Thyroid gland (tissue), 4 donors: ENCODE results near the gene STAG1. TPM values are rescaled to one million over a fixed set of nuclear protein-coding genes. Genes with fewer than 3 reads are reported as not detected.
"Not testable (repeated sequence)": the region's sequence is repeated elsewhere in the genome, so short reads cannot be mapped to it uniquely, and the experiment has no call there.

Experiments used
- DNase-seq, 2 donors: peaks; one replicate each; pipeline ENCODE4 v3.0.0-alpha.2; 2019
- H3K27ac ChIP-seq, 3 donors: fragments of 200-600 bp; sonication (generic); 1 replicate in 2 of 3; 2 replicates in 1 of 3; pipeline ENCODE4 v1.5.1; 2016 to 2019; ENCODE audit warnings: mild to moderate bottlenecking in 1 of 3, moderate library complexity in 1 of 3
- H3K27me3 ChIP-seq: fragments of 200-600 bp; sonication (generic); one replicate; pipeline ENCODE4 v1.5.1; 2019
- H3K36me3 ChIP-seq, 2 donors: fragments of 200-600 bp; sonication (generic); one replicate each; pipeline ENCODE4 v1.5.1; 2016 to 2019
- H3K4me1 ChIP-seq, 2 donors: fragments of 200-600 bp; sonication (generic); one replicate each; pipeline ENCODE4 v1.5.1; 2017 to 2019
- H3K4me3 ChIP-seq, 3 donors: fragments of 200-600 bp; sonication (generic); replicated peaks in 1 of 3; 1 replicate in 2 of 3; 2 replicates in 1 of 3; pipeline ENCODE4 v1.5.1; 2016; ENCODE audit warnings: mild to moderate bottlenecking in 1 of 3
- H3K9me3 ChIP-seq: fragments of 200-600 bp; sonication (generic); one replicate; pipeline ENCODE4 v1.5.1; 2017
- POLR2A ChIP-seq, 2 donors: fragments of 450-650 bp; IDR thresholded peaks; one replicate each; pipeline ENCODE4 v1.6.1; 2017; ENCODE audit warnings: antibody characterized with exemption in 2 of 2, mild to moderate bottlenecking in 2 of 2, moderate library complexity in 1 of 2
- WGBS, 2 donors: methylation state at CpG; one replicate each; pipeline ENCODE4 v1.1.5; 2017; 5-methylcytosine and 5-hydroxymethylcytosine counted together
- intact Hi-C: fragments of 100-400 bp; cut with DNase I; formaldehyde crosslinking; loops from one replicate; pipeline ENCODE4 v1.15.1; 2023
- total RNA-seq, 4 donors: library from RNA; depleted of rRNA; stranded (reverse); fragments of >200 nt; gene quantifications; one replicate each; pipeline ENCODE4 v1.2.3, GENCODE V29; 2016
- TF ChIP-seq, protein P1 (sequence below), 6 experiments: fragments of 200-600 bp in 3 of 6; fragments of 450-650 bp in 3 of 6; sonication (generic) in 3 of 6; IDR thresholded peaks; one replicate each; pipeline ENCODE4 v1.5.1; 2016 to 2019; ENCODE audit warnings: antibody characterized with exemption in 6 of 6, mild to moderate bottlenecking in 2 of 6, inconsistent platforms in 1 of 6, moderate library complexity in 1 of 6

Gene STAG1
- total RNA-seq, 4 donors from 2014 or later, result 50.5 to 68.8 (median 54.4) TPM

DNA sequence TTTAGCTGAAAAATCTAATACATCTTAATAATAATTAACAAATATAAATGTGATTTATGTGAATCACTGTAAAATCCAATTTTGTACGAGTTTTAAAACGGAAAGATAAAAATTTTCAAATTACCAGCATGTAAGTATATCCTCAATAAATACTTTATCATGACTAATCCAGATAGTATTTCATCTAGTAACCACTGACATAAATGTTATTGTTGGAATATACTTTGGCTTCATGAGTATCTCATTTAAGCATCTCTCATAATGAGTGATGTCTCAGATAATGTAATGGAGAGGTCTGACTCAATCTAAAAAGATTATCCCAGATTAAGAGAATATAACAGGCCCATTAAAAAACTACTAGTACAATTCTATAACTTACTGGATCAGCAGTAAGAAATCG is 216.3 kb downstream of the STAG1 start:
- Histone ChIP-seq H3K27me3 (no peaks in the 10 kb centered on the region), H3K4me3 (no peak overlapping the region), H3K4me1 (no peaks in the 10 kb centered on the region), H3K36me3 (no peaks in the 10 kb centered on the region), H3K9me3 (no peaks in the 10 kb centered on the region), H3K27ac (no peak overlapping the region)
- no peak for TF ChIP-seq POLR2A (IDR thresholded peaks at IDR 0.05)
- TF ChIP-seq, protein P1, sequence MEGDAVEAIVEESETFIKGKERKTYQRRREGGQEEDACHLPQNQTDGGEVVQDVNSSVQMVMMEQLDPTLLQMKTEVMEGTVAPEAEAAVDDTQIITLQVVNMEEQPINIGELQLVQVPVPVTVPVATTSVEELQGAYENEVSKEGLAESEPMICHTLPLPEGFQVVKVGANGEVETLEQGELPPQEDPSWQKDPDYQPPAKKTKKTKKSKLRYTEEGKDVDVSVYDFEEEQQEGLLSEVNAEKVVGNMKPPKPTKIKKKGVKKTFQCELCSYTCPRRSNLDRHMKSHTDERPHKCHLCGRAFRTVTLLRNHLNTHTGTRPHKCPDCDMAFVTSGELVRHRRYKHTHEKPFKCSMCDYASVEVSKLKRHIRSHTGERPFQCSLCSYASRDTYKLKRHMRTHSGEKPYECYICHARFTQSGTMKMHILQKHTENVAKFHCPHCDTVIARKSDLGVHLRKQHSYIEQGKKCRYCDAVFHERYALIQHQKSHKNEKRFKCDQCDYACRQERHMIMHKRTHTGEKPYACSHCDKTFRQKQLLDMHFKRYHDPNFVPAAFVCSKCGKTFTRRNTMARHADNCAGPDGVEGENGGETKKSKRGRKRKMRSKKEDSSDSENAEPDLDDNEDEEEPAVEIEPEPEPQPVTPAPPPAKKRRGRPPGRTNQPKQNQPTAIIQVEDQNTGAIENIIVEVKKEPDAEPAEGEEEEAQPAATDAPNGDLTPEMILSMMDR (IDR thresholded peaks at IDR 0.05), result no peak
- DNase-seq, result no peak
- 96 to 98% methylated on average over 3 of the region's 3 CpGs for WGBS, 2 donors
- intact Hi-C loops, result no loop called here

DNA sequence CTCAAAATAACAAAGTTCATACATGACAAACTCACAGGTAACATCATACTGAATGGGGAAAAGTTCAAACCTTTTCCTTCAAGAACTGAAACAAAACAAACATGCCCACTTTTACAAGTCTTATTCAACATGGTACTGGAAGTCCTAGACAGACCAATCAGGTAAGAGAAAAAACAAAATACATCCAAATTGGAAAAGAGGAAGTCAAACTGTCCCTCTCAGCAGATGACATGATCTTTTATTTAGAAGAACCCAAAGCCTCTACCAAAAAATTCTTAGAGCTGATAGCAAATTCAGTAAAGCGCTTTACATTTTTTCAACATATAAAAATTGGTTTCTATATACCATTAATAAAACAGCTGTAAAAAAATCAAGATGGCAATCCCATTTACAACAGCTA is 219.4 kb downstream of the STAG1 start:
- Histone ChIP-seq H3K9me3 (no peaks in the 10 kb centered on the region), H3K4me3 (no peak overlapping the region), H3K4me1 (no peaks in the 10 kb centered on the region), H3K27ac (no peak overlapping the region), H3K36me3 (no peaks in the 10 kb centered on the region), H3K27me3 (no peaks in the 10 kb centered on the region)
- 97 to 100% methylated on average over 1 of the region's 1 CpG for whole genome bisulfite sequencing, 2 donors
- intact Hi-C loops, result no loop called here
- no peak for DNase-seq
- no peak for TF ChIP-seq POLR2A (IDR thresholded peaks at IDR 0.05)
- TF ChIP-seq, protein P1 (IDR thresholded peaks at IDR 0.05), result no peak

DNA sequence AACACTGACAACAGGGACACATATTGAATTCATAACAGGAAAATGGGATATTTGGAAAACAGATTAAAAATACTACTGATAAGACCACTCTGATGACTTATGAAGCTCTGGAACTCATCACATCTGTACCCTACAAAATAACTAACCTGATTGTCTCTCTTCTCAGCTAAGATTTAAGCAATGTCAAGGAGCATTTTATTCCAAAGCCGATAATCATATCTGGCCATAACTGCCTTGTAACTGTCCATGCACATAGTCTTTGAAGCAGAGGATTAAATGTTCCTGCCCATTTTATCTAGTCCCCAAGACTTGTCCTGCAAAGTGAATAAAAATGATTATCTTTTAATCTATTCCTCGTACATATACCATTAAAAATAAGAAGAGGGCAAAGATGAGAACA is 234.1 kb downstream of the STAG1 start:
- no peaks in the 10 kb centered on the region for H3K9me3 ChIP-seq
- H3K36me3 ChIP-seq, result no peaks in the 10 kb centered on the region
- no peaks in the 10 kb centered on the region for H3K4me1 ChIP-seq
- intact Hi-C loops, result no loop called here
- WGBS, 2 donors, result 86 to 97% methylated on average over 2 of the region's 2 CpGs
- TF ChIP-seq, protein P1 (IDR thresholded peaks at IDR 0.05), result no peak
- H3K27me3 ChIP-seq, result no peaks in the 10 kb centered on the region
- H3K27ac ChIP-seq, result no peak overlapping the region
- no peak for DNase-seq
- H3K4me3 ChIP-seq, result no peak overlapping the region

DNA sequence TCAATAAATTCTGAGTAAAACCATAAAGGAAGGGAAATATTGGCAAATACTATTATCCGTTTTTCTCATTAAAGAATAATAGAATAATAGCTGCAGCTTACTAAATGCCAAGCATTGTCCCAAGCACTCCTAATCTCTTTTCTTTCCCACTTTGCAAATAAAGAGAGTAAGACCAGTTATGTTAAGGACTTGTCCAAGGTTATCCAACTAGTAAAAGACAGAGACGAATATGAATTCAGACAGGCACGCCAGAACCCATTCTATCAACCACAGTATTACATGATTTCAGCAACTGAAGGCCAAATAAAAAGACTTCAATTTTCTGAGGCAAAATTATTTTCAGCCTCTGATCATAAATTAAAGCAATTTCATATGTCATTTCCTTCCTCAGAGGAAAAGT is 235.5 kb downstream of the STAG1 start:
- Histone ChIP-seq H3K36me3 (no peaks in the 10 kb centered on the region), H3K27me3 (no peaks in the 10 kb centered on the region), H3K4me3 (no peak overlapping the region), H3K27ac (no peak overlapping the region), H3K4me1 (no peaks in the 10 kb centered on the region), H3K9me3 (no peaks in the 10 kb centered on the region)
- no peak for DNase-seq
- intact Hi-C loops, result no loop called here
- no peak for TF ChIP-seq POLR2A (IDR thresholded peaks at IDR 0.05)
- TF ChIP-seq, protein P1 (IDR thresholded peaks at IDR 0.05), result no peak
- 90 to 91% methylated on average over 3 of the region's 3 CpGs for WGBS, 2 donors

DNA sequence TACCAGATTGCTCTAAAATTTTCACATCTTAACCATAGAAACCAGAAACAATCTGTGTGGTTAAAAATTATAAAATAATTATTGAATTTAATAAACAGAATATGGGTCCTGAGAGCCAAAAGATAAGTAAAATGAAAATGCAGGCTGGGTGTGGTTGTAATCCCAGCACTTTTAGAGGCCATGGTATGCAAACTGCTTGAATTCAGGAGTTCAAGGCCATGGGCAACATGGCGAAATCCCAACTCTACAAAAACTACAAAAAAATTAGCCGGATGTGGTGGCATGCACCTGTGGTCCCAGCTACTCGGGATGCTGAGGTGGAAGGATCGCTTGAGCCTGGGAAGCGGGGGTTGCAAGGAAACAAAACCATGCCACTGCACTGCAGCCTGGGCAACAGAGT is 236.1 kb downstream of the STAG1 start:
- H3K4me3 ChIP-seq, result no peak overlapping the region
- intact Hi-C loops, result no loop called here
- no peaks in the 10 kb centered on the region for H3K36me3 ChIP-seq
- no peak for DNase-seq
- WGBS, 2 donors, result 97 to 98% methylated on average over 5 of the region's 5 CpGs
- no peaks in the 10 kb centered on the region for H3K9me3 ChIP-seq
- TF ChIP-seq POLR2A (IDR thresholded peaks at IDR 0.05), result no peak
- no peaks in the 10 kb centered on the region for H3K27me3 ChIP-seq
- no peaks in the 10 kb centered on the region for H3K4me1 ChIP-seq
- H3K27ac ChIP-seq, result no peak overlapping the region

DNA sequence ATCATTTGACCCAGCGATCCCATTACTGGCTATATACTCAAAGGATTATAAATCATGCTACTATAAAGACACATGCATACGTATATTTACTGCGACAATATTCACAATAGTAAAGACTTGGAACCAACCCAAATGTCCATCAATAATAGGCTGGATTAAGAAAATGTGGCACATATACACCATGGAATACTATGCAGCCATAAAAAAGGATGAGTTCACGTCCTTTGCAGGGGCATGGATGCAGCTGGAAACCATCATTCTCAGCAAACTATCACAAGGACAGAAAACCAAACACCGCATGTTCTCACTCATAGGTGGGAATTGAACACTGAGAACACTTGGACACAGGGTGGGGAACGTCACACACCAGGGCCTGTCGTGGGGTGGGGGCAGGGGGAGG is 237.6 kb downstream of the STAG1 start:
- 95 to 97% methylated on average over 7 of the region's 7 CpGs for WGBS, 2 donors
- H3K27me3 ChIP-seq, H3K4me1 ChIP-seq, H3K4me3 ChIP-seq, H3K27ac ChIP-seq, H3K9me3 ChIP-seq, H3K36me3 ChIP-seq, intact Hi-C loops, DNase-seq: not testable (repeated sequence)
